HepG2 (cell line): ENCODE results near the gene NDFIP2. TPM values are rescaled to one million over a fixed set of nuclear protein-coding genes. Genes with fewer than 3 reads are reported as not detected.

Experiments used
- CREB3 ChIP-seq: sonication (generic); formaldehyde crosslinking; IDR thresholded peaks from 2 replicates; pipeline ENCODE4 v1.5.0; 2020; ENCODE audit warnings: missing genetic modification reagents
- DNMT1 ChIP-seq: sonication (generic); formaldehyde crosslinking; IDR thresholded peaks from 2 replicates; pipeline ENCODE4 v1.5.1; 2020; ENCODE audit warnings: mild to moderate bottlenecking, missing genetic modification reagents
- E2F2 ChIP-seq: sonication (generic); formaldehyde crosslinking; IDR thresholded peaks from 2 replicates; pipeline ENCODE4 v1.4.0; 2020; ENCODE audit warnings: missing genetic modification reagents, borderline replicate concordance
- GMEB2 ChIP-seq: IDR thresholded peaks from 2 replicates; pipeline ENCODE4 v1.6.1; 2016; ENCODE audit warnings: missing biosample characterization, missing genetic modification reagents, low read depth
- ISX ChIP-seq: sonication (generic); formaldehyde crosslinking; conservative IDR thresholded peaks from 2 replicates; pipeline ENCODE4 v1.5.0; 2020; ENCODE audit warnings: missing genetic modification reagents
- JUN ChIP-seq: sonication (generic); formaldehyde crosslinking; IDR thresholded peaks from 2 replicates; pipeline ENCODE4 v1.4.0; 2020; ENCODE audit warnings: mild to moderate bottlenecking, missing genetic modification reagents
- JUNB ChIP-seq: sonication (generic); formaldehyde crosslinking; IDR thresholded peaks from 2 replicates; pipeline ENCODE4 v1.8.0; 2022; ENCODE audit warnings: missing genetic modification reagents, mild to moderate bottlenecking, borderline replicate concordance
- KLF15 ChIP-seq: sonication (generic); formaldehyde crosslinking; IDR thresholded peaks from 2 replicates; pipeline ENCODE4 v1.8.1; 2023; ENCODE audit warnings: borderline replicate concordance, mild to moderate bottlenecking, inconsistent platforms, missing genetic modification reagents, mixed read lengths
- MEIS2 ChIP-seq: sonication (generic); formaldehyde crosslinking; IDR thresholded peaks from 2 replicates; pipeline ENCODE4 v1.9.0; 2021; ENCODE audit warnings: mild to moderate bottlenecking, missing genetic modification reagents
- MLXIP ChIP-seq: sonication (generic); formaldehyde crosslinking; IDR thresholded peaks from 2 replicates; pipeline ENCODE4 v1.9.0; 2021; ENCODE audit warnings: missing genetic modification reagents, borderline replicate concordance
- NFYB ChIP-seq: sonication (generic); formaldehyde crosslinking; IDR thresholded peaks from 2 replicates; pipeline ENCODE4 v1.4.0; 2020; ENCODE audit warnings: missing genetic modification reagents
- POLR2G ChIP-seq: fragments of 200-400 bp; formaldehyde crosslinking; IDR thresholded peaks from 2 replicates; pipeline ENCODE4 v1.6.1; 2018; ENCODE audit warnings: mild to moderate bottlenecking, low read depth, low read length, moderate library complexity
- SP4 ChIP-seq: sonication (generic); formaldehyde crosslinking; IDR thresholded peaks from 2 replicates; pipeline ENCODE4 v1.8.1; 2023; ENCODE audit warnings: mild to moderate bottlenecking, missing genetic modification reagents
- ZFP90 ChIP-seq: sonication (generic); formaldehyde crosslinking; IDR thresholded peaks from 2 replicates; pipeline ENCODE4 v1.8.0; 2022; ENCODE audit warnings: missing genetic modification reagents, mild to moderate bottlenecking, inconsistent platforms, borderline replicate concordance
- ZMAT3 ChIP-seq: sonication (generic); formaldehyde crosslinking; conservative IDR thresholded peaks from 2 replicates; pipeline ENCODE4 v1.7.0; 2021; ENCODE audit warnings: missing genetic modification reagents
- ZNF180 ChIP-seq: sonication (generic); formaldehyde crosslinking; IDR thresholded peaks from 2 replicates; pipeline ENCODE4 v1.4.0; 2020; ENCODE audit warnings: low read depth, missing genetic modification reagents, borderline replicate concordance
- ZNF296 ChIP-seq: sonication (generic); formaldehyde crosslinking; conservative IDR thresholded peaks from 2 replicates; pipeline ENCODE4 v1.5.0; 2020; ENCODE audit warnings: mild to moderate bottlenecking, missing genetic modification reagents
- ZNF33B ChIP-seq: sonication (generic); formaldehyde crosslinking; IDR thresholded peaks from 2 replicates; pipeline ENCODE4 v1.5.1; 2020; ENCODE audit warnings: mild to moderate bottlenecking, missing genetic modification reagents
- ZNF430 ChIP-seq: sonication (generic); formaldehyde crosslinking; IDR thresholded peaks from 2 replicates; pipeline ENCODE4 v1.9.0; 2021; ENCODE audit warnings: mild to moderate bottlenecking, missing genetic modification reagents
- ZNF598 ChIP-seq: sonication (generic); formaldehyde crosslinking; IDR thresholded peaks from 2 replicates; pipeline ENCODE4 v1.5.1; 2020; ENCODE audit warnings: mild to moderate bottlenecking, missing genetic modification reagents, borderline replicate concordance
- ZNF772 ChIP-seq: sonication (generic); formaldehyde crosslinking; IDR thresholded peaks from 2 replicates; pipeline ENCODE4 v1.5.0; 2020; ENCODE audit warnings: mild to moderate bottlenecking, missing genetic modification reagents
- ZSCAN25 ChIP-seq: sonication (generic); formaldehyde crosslinking; IDR thresholded peaks from 2 replicates; pipeline ENCODE4 v1.8.0; 2022; ENCODE audit warnings: mild to moderate bottlenecking, missing genetic modification reagents
- polyA plus RNA-seq, 8 experiments: library from polyadenylated mRNA; depleted of rRNA in 3 of 8; stranded (reverse) in 7 of 8; unstranded in 1 of 8; fragments of >200 nt; fragmentation: Illumina TruSeq in 4 of 8; extraction: Trizol in 4 of 8; gene quantifications; 2 replicates each; pipeline versions ENCODE4 v1.2.1 to v1.2.3, GENCODE V29; 2011 to 2016; ENCODE audit warnings: low read depth in 4 of 8, missing spikeins in 1 of 8, mixed read lengths in 1 of 8; ENCODE audit not compliant: insufficient read depth in 1 of 8
- total RNA-seq, 5 experiments: library from RNA; depleted of rRNA; stranded (reverse); fragments of >200 nt; fragmentation: Illumina TruSeq; extraction: Trizol; gene quantifications; 2 replicates each; pipeline ENCODE4 v1.2.3, GENCODE V29; 2016; ENCODE audit warnings: low read depth in 1 of 5

The NDFIP2 gene
- total and polyA plus RNA-seq, 2 of the 13 experiments (the other 11 are each of a cell fraction or from before 2014, with no cell fraction given) = 23.2 to 32.0 TPM

- TF ChIP-seq CREB3 (CRISPR knock-in tag) (no peak), ZNF772 (CRISPR knock-in tag) (peak; percentile 40; the same call in 1 of the 2 replicates), ZNF430 (peak; percentile 40; the same call in 1 of the 2 replicates), DNMT1 (CRISPR knock-in tag) (0 out of 2 replicates have a peak, but pooled peaks have one; percentile 34), ZNF180 (CRISPR knock-in tag) (no peak; the same call in 1 of the 2 replicates), ISX (no peak), GMEB2 (CRISPR knock-in tag) (no peak), JUNB (CRISPR knock-in tag) (0 out of 2 replicates have a peak, but pooled peaks have one; percentile 11), ZNF598 (CRISPR knock-in tag) (peak; percentile 90), ZSCAN25 (CRISPR knock-in tag) (no peak), MLXIP (CRISPR knock-in tag) (no peak), ZNF33B (CRISPR knock-in tag) (no peak; the same call in 1 of the 2 replicates), MEIS2 (CRISPR knock-in tag) (peak; percentile 74; the same call in 1 of the 2 replicates), NFYB (peak; percentile 63), ZFP90 (peak; percentile 88), SP4 (CRISPR knock-in tag) (no peak; the same call in 1 of the 2 replicates), JUN (CRISPR knock-in tag) (0 out of 2 replicates have a peak, but pooled peaks have one; percentile 19), ZMAT3 (CRISPR knock-in tag) (peak; percentile 74), POLR2G (peak; percentile 87), E2F2 (CRISPR knock-in tag) (peak; percentile 74; the same call in 1 of the 2 replicates), KLF15 (no peak), ZNF296 (CRISPR knock-in tag) (no peak; the same call in 1 of the 2 replicates)
Observed at GRCh38 chr13:79480954-79481684, at the start of gene NDFIP2 (continued).
